ENCODE measurements around the gene ADM. TPM values are rescaled to one million over a fixed set of nuclear protein-coding genes. Genes with fewer than 3 reads are reported as not detected.

The ADM gene
- total and polyA plus RNA-seq, 2 donors (not counting 3 experiments of a cell fraction or from before 2014, with no cell fraction given) = 45.3 to 55.5 TPM

GRCh38 chr11:10268746-10269488, 36.0 kb upstream of the ADM start:
- H3K4me3 ChIP-seq (replicated peaks in 1 of 3; ENCODE audit: insufficient read depth in 1 of 3, low read depth in 1 of 3, low read length in 3 of 3) = no peak overlapping the region
- ChIA-PET CTCF (interaction anchor here (0.8 to 2.3 kb wide), 5 partner anchors 9 to 34 kb away, joined by 3 to 6 read pairs (median 3); no protein-coding TSS in a partner anchor), POLR2A (no interaction called here)
- no peaks in the 10 kb centered on the region for H3K9me3 ChIP-seq (replicated peaks; ENCODE audit: control insufficient read depth, insufficient read depth, low read length)
- FAIRE-seq (peak; percentile 21), DNase-seq (ENCODE audit: low read depth, low spot score) (no peak)
- H3K9me1 ChIP-seq (replicated peaks; ENCODE audit: control insufficient read depth, extremely low read depth, insufficient read depth, low read length) = no peaks in the 10 kb centered on the region
- H3K4me2 ChIP-seq (ENCODE audit: insufficient read depth, low read length) = no peak overlapping the region
- H4K20me1 ChIP-seq (replicated peaks; ENCODE audit: control insufficient read depth, extremely low read depth, insufficient read depth, low read length) = peaks cover 2% of the 10 kb centered on the region
- no peaks in the 10 kb centered on the region for H3K4me1 ChIP-seq (ENCODE audit: control insufficient read depth, extremely low read depth, insufficient read depth, low read length)
- no peaks in the 10 kb centered on the region for H3K27me3 ChIP-seq (ENCODE audit: control insufficient read depth in 2 of 2, insufficient read depth in 2 of 2, low read length in 2 of 2)
- H2AFZ ChIP-seq (ENCODE audit: low read depth, low read length) = no peak overlapping the region
- no peak for TF ChIP-seq MAX (IDR thresholded peaks at IDR 0.05; ENCODE audit: insufficient read depth, insufficient read length)
- no peak for TF ChIP-seq JUN (IDR thresholded peaks at IDR 0.05; ENCODE audit: borderline replicate concordance, insufficient read depth, insufficient read length, low read depth)
- TF ChIP-seq MYC (IDR thresholded peaks at IDR 0.05; ENCODE audit: low read depth, low read length) = no peak
- TF ChIP-seq POLR2A (IDR thresholded peaks at IDR 0.05; ENCODE audit: low read depth, low read length) = no peak
- no peak for TF ChIP-seq CTCF (IDR thresholded peaks at IDR 0.05; ENCODE audit: extremely low read depth in 1 of 2, insufficient read depth in 1 of 2, low read depth in 1 of 2, low read length in 2 of 2)
- TF ChIP-seq EZH2 (IDR thresholded peaks at IDR 0.05; ENCODE audit: borderline replicate concordance, low read depth, low read length, severe bottlenecking) = no peak
- TF ChIP-seq FOS (IDR thresholded peaks at IDR 0.05; ENCODE audit: borderline replicate concordance, insufficient read depth, low read length) = no peak
- no peak for TF ChIP-seq GATA2 (IDR thresholded peaks at IDR 0.05; ENCODE audit: insufficient read depth, insufficient read length, low read depth, low read length)
- no peak for TF ChIP-seq POLR2AphosphoS5 (IDR thresholded peaks at IDR 0.05; ENCODE audit: insufficient read depth, low read depth, low read length)
- dilution Hi-C loops (cut with MboI; ENCODE audit: extremely low pct_ligation_motif_present, low sequenced_read_pairs) (no loop called here), intact Hi-C loops (cut with micrococcal nuclease) (no loop called here)
- no peak overlapping the region for H3K9ac ChIP-seq (replicated peaks; ENCODE audit: extremely low read depth, insufficient read depth, low read length)
- no TSS peak for BruUV-seq (replicated peaks)
- H3K36me3 ChIP-seq (ENCODE audit: control insufficient read depth in 2 of 2, extremely low read depth in 1 of 2, insufficient read depth in 2 of 2, low read length in 2 of 2) = no peaks in the 10 kb centered on the region
- H3K27ac ChIP-seq (ENCODE audit: insufficient read depth, low read depth, low read length) = no peak overlapping the region
- H3K79me2 ChIP-seq (ENCODE audit: control insufficient read depth, insufficient read depth, low read length) = peaks cover 32% of the 10 kb centered on the region

Measured in endothelial cell of umbilical vein (primary cell).